Femur (tissue), 1 donor: ENCODE measurements around the gene LRRC4C.
"Not testable (repeated sequence)": the region's sequence is repeated elsewhere in the genome, so short reads cannot be mapped to it uniquely, and the experiment has no call there.

Experiments
- DNase-seq: peaks from one replicate; pipeline ENCODE4 v3.0.0-alpha.2; 2017

Gene LRRC4C

GRCh38 chr11:40203606-40204005 lies 1255.8 kb downstream of the LRRC4C start:
- DNase-seq = no peak

- DNase-seq = no peak
These were observed 1256.7 kb downstream of the LRRC4C start for GRCh38 chr11:40202589-40203270.

DNA sequence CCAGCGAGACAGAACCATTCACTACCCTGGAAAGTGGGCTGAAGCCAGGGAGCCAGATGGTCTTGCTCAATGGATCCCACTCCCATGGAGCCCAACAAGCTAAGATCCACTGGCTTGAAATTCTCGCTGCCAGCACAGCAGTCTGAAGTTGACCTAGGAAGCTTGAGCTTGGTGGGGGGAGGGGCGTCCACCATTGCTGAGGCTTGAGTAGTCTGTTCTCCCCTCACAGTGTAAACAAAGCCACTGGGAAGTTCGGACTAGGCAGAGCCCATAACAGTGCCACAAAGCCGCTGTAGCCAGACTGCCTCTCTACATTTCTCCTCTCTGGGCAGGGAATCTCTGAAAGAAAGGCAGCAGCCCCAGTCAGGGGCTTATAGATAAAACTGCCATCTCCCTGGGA lies 1266.9 kb downstream of the LRRC4C start:
- not testable (repeated sequence) for DNase-seq

- DNase-seq = no peak
These were observed 1269.2 kb downstream of the LRRC4C start for GRCh38 chr11:40190294-40190693.

DNA sequence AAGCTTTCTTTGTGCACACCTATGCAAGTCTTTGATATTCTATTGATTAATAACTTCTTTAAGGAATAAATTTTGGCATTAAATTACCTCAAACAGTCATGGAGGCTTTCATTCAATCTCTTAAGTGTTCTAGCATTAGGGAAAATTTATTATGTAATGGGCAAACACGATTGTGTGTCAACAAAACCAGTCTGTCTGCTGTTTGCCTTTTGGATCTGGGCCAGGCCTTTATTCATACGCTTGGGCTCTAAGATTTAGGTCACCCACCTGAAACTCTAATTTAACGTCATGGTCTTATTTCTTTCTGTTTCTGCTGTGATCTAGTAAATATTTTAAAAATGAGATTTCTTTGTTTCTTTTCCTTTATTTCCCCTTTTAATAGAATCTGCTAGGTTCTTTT lies 1270.6 kb downstream of the LRRC4C start:
- no peak for DNase-seq

GRCh38 chr11:40187295-40187694 lies 1272.2 kb downstream of the LRRC4C start:
- no peak for DNase-seq

DNA sequence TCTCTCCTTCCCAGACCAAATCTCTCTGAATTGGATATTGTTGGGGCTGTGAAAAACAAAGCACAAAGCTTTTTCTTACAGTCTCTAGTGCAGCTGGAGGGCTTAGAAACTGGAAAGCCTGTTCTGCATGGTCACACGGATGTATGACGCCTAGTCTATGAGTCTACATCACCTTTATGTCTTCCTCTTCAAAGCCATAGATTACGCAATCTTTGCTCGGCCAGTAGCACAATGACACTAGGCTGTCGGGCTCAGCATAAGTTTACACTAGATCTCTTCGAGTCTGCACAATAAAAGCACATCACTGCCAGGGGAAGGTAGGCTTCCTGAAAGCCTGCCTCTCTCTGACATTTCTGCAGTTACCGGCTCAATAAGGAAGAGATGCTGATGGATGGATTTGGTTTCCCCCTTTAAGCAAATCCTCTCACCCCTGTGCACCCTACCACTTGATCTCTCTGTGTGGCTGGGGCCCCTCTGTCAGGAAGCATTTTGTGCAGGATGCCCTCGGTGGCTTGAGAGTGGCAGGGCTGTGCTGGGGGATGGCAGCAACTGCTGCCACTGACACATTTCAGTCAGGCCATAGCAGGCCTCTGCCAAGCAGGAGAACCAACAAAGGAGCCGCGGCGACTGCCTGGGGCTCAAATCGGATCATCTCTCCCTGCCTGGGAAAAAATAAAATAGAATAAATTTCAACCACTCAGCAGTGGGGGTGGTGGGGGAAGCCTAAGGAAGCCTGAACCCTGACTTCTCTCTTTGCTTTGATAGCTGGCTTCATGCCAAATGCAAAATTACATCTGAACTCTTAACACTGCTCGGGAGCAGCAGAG lies 1272.8 kb downstream of the LRRC4C start:
- no peak for DNase-seq

DNA sequence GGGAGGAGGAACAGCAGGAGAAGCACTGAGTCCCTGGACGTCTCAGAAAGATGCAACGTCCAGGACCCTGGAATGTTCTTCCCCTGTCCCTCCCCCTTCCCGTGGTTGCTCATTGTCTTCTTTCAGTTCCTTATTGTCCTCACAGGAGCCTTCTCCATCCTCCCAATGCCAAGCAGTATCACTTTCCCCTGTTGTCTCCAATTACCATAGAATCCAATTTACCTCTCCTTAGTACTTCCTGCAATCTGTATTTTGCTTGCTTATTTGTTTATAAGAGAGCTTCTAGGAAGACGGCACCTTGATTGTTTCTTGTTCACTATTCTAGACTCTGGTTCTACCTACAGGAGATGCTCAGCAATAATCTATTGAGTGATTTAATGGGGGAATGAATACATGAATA lies 1273.7 kb downstream of the LRRC4C start:
- no peak for DNase-seq

- no peak for DNase-seq
These were observed 1276.1 kb downstream of the LRRC4C start for GRCh38 chr11:40183073-40184064.

DNA sequence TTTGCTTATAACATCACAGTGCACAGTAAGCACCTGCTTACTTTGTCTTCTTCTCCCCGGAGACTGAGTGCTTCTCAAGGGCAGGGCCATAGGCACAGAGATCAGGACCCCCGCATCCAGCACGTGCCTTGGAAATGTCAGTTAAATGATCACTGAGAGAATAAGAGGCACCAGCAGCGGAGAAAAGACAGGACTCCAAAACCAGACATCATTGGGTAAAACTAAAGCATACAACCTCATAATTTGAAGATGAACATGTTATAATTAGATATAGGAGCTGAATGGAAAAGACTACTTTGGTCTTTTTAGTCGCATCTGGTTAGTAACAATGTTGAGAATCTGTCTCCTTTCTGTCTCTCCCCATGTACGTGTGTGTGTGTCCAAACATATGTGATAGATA lies 1279.9 kb downstream of the LRRC4C start:
- DNase-seq = no peak

DNA sequence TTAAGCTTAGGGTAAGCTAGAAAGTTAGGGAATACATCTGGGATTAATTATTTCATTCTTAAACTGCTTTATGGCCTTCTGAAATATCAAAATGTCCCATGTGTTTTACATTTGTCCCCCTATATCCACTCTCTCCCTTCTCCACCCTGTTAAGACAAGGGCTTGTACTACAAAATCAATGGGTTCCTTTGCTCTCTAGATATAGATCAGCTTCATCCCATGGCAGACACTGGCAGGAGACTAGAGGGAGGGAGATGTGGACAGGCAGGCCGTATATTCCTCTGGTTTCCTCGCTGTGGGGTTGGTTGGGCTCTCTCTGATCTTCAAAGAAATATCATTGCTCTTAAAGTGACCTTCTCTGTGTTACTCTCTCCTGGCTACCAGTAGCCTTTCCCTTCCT lies 1281.0 kb downstream of the LRRC4C start:
- no peak for DNase-seq

GRCh38 chr11:40175980-40176379 lies 1283.5 kb downstream of the LRRC4C start:
- DNase-seq = no peak

GRCh38 chr11:40170078-40170477 lies 1289.4 kb downstream of the LRRC4C start:
- no peak for DNase-seq

DNA sequence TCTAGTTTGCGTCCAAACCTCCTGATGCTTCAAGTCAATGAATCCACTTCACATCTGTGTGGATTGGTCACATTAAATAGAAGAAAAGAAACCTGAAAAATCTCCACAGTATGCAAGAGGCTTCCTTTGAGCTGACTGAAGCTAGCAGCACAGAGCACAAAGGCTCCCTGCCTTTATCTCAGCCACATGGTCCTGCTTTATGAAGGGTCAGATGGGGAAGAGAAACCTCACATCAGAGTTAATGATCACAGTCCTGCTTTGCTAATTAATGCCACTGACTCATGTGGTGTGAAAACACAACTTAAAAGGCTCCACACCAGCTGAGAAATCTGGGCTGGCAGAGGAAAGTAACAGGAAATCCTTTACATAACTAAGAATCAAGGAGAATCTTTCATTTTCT lies 1291.0 kb downstream of the LRRC4C start:
- DNase-seq = no peak

DNA sequence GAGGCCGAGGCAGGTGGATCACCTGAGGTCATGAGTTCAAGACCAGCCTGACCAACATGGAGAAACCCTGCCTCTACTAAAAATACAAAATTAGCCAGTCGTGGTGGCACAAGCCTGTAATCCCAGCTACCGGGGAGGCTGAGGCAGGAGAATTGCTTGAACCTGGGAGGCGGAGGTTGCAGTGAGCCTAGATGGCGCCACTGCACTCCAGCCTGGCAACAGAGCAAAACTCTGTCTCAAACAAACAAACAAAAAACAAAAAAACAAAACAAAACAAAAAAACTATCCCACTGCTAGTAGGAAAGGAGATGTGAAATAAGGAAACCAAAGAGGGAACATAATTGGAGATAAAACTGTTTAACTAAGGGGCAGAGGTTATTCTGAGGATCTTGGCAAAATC lies 1291.6 kb downstream of the LRRC4C start:
- DNase-seq = not testable (repeated sequence)

- no peak for DNase-seq
These were observed 1292.6 kb downstream of the LRRC4C start for GRCh38 chr11:40166892-40167291.

DNA sequence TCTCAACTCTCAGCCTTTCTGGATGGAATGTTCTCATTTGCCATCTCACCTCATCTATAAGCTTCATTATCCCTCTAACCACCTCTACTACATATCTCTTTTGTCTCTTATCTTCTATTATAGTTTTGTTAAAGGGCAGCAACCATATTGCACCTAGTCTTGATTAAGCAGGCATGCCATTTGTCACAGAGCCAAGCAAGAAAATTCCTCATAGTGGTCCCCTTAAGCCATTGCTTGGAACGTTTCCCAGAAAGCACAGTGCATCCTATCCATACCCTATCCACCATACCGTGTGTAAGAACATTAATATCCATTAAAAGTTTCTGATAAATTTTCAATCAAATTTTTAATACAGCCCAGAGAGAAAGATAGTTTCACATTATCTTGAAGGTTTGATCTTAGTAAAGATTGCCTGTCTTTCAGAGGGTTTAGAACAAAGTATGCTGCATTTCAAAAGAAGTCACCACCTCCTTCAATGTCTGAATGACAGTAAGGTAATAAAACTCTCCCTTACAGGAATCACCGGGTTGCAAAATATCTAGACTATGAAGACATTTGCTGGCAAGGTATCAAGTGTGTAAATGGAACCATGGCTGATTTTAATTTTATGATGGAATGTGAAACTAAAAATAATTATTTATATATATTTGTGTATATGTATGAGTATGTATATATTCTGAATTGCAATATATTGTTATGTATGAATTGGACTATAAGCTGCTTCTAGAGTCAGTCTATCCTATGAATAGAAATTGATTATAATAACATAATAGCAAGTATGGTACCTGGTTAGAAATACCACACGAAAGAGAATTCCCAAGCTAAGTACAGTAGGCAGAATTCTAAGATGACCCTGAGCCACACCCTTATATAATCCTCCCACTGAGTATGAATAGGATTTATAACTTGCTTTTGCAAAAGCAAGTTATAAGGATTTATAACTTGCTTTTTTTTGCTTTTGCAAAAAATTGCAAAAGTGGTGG lies 1296.3 kb downstream of the LRRC4C start:
- DNase-seq = no peak

DNA sequence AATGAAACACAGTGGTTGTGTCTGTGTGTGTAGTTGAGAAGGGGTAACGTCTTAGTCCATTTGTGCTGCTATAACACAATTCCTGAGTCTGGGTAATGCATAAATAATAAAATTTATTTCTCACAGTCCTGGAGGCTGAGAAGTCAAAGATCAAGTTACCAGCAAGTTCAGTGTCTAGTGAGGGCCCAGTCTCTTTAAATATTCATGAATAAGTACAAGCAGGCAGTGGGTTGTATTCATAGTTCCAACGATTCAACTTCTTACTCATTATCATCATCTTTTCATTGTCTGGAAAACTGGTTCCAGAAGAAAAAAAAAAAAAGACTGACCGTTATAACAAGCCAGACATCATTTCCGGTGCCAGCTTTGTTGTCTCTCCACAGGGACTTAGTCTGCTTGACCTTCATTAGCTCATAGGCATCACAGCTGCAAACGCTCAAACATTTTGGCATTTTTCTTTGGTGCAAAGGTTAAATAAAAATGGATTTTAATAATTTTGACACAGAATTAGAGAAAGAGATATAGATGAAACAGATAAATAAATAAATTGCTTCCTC lies 1297.5 kb downstream of the LRRC4C start:
- no peak for DNase-seq

- DNase-seq = no peak
These were observed 1299.0 kb downstream of the LRRC4C start for GRCh38 chr11:40160418-40160817.

DNA sequence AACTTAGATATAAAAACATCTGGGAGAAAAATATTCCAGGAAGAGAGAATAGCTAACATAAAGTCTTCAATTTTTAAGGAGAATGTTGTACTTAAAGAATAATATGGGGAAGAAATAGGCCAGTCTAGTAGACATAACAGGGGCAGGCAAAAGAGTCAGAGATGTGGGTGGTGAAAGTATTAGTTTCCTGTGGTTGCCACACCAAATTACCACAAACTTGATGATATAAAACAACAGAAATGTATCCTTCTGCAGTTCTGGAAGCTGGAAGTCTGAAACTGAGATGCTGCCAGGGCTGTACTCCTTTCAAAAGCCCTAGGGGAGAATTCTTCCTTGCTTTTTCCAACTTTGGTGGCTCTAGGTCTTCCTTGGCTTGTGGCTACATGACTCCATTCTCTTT lies 1309.7 kb downstream of the LRRC4C start:
- DNase-seq = no peak

- DNase-seq = no peak
These were observed 1318.9 kb downstream of the LRRC4C start for GRCh38 chr11:40140560-40140959.

DNA sequence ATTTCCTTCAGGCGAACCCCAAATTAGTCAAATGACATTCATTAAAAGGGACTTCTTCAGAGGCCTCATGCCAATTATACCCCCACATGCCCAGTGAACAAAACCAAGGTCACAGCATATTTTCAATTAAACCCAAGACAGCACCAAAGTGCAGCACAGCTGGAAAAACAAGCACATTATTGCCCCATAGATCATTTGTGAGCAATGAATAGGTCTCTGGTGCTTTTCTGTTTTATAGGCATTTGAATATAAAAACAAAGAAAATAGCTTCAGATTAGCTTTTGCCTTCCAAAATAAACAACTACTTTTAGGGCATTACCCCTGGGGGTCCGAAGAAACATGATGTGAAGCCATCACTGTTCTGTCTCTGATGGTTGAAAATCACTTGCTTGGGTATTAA lies 1319.9 kb downstream of the LRRC4C start:
- DNase-seq = no peak
